H1 (cell line): ENCODE results near the gene ADAM23. TPM values are rescaled to one million over a fixed set of nuclear protein-coding genes. Genes with fewer than 3 reads are reported as not detected.

ENCODE experiments used
- CTCF ChIA-PET: fragments of 300-600 bp; sonication (Branson Sonifier 250); formaldehyde crosslinking; loops from one replicate; lab custom pipeline; 2021; ENCODE audit not compliant: partially characterized antibody; lab: Charles Lee
- POLR2A ChIA-PET: fragments of 300-600 bp; sonication (Branson Sonifier 250); formaldehyde crosslinking; loops from one replicate; lab custom pipeline; 2021; ENCODE audit warnings: inconsistent platforms; ENCODE audit not compliant: partially characterized antibody; lab: Charles Lee
- DNase-seq, 2 experiments: peaks; one replicate each; pipeline versions ENCODE4 v3.0.0 to v3.0.0-alpha.2; 2010 to 2022; ENCODE audit warnings: low spot score in 2 of 2, low read depth in 1 of 2, mixed read lengths in 1 of 2
- FAIRE-seq: peaks from 2 replicates; lab custom pipeline; 2011; peaks lifted over from hg19 to GRCh38; lab: Jason Lieb, UNC
- H2AFZ ChIP-seq: 2 replicates; pipeline ENCODE4 v1.8.1; 2012; ENCODE audit warnings: low read length, inconsistent platforms
- H2AK5ac ChIP-seq: 2 replicates; pipeline ENCODE4 v1.6.1; 2013; ENCODE audit warnings: low read depth, low read length
- H2BK120ac ChIP-seq: replicated peaks from 2 replicates; pipeline ENCODE3; 2013; ENCODE audit warnings: low read depth, low read length, inconsistent platforms
- H2BK12ac ChIP-seq: 2 replicates; pipeline ENCODE4 v1.6.1; 2013; ENCODE audit warnings: low read depth, low read length
- H2BK15ac ChIP-seq: 2 replicates; pipeline ENCODE4 v1.6.1; 2013; ENCODE audit warnings: low read length
- H2BK20ac ChIP-seq: 2 replicates; pipeline ENCODE4 v1.6.1; 2013; ENCODE audit warnings: low read length
- H2BK5ac ChIP-seq: 2 replicates; pipeline ENCODE4 v1.6.1; 2013; ENCODE audit warnings: low read depth, low read length
- H3K14ac ChIP-seq: 2 replicates; pipeline ENCODE4 v1.6.1; 2013; ENCODE audit warnings: inconsistent platforms; ENCODE audit not compliant: insufficient read length
- H3K18ac ChIP-seq: 2 replicates; pipeline ENCODE4 v1.6.1; 2013; ENCODE audit warnings: low read length; ENCODE audit errors: extremely low read depth
- H3K23ac ChIP-seq: 2 replicates; pipeline ENCODE4 v1.6.1; 2013; ENCODE audit warnings: inconsistent platforms; ENCODE audit not compliant: insufficient read length
- H3K23me2 ChIP-seq: 2 replicates; pipeline ENCODE4 v1.6.1; 2013; ENCODE audit warnings: low read depth, low read length
- H3K27ac ChIP-seq: 2 replicates; pipeline ENCODE4 v1.6.1; 2011; ENCODE audit warnings: low read depth, low read length, inconsistent platforms
- H3K27me3 ChIP-seq, 4 experiments: replicated peaks in 1 of 4; 1 replicate in 1 of 4; 2 replicates in 3 of 4; pipeline versions ENCODE4 v1.6.1 to v1.8.1; 2011 to 2013; ENCODE audit warnings: low read length in 3 of 4, mild to moderate bottlenecking in 3 of 4, inconsistent platforms in 2 of 4, mixed read lengths in 2 of 4, moderate library complexity in 1 of 4; ENCODE audit not compliant: control insufficient read depth in 3 of 4, insufficient read depth in 3 of 4; ENCODE audit errors: extremely low read depth in 1 of 4
- H3K36me3 ChIP-seq, 4 experiments: 2 replicates each; pipeline versions ENCODE4 v1.6.1 to v1.8.1; 2011 to 2013; ENCODE audit warnings: mild to moderate bottlenecking in 4 of 4, low read length in 3 of 4, moderate library complexity in 2 of 4, control low read depth in 1 of 4, inconsistent platforms in 1 of 4; ENCODE audit not compliant: insufficient read depth in 4 of 4, control insufficient read depth in 2 of 4
- H3K4ac ChIP-seq: replicated peaks from 2 replicates; pipeline ENCODE3; 2013; ENCODE audit warnings: low read length, low read depth, mixed read lengths, inconsistent platforms; ENCODE audit not compliant: insufficient read length
- H3K4me1 ChIP-seq, 4 experiments: replicated peaks in 1 of 4; 1 replicate in 1 of 4; 2 replicates in 3 of 4; pipeline versions ENCODE4 v1.6.1 to v1.8.1; 2011 to 2013; ENCODE audit warnings: low read length in 3 of 4, inconsistent platforms in 2 of 4, mixed read lengths in 1 of 4; ENCODE audit not compliant: insufficient read depth in 4 of 4, control insufficient read depth in 3 of 4
- H3K4me2 ChIP-seq, 2 experiments: 2 replicates each; pipeline versions ENCODE4 v1.6.1 to v1.8.1; 2011 to 2013; ENCODE audit warnings: low read depth in 2 of 2, low read length in 2 of 2, control low read depth in 1 of 2, inconsistent platforms in 1 of 2, mild to moderate bottlenecking in 1 of 2; ENCODE audit not compliant: insufficient read depth in 1 of 2
- H3K4me3 ChIP-seq, 4 experiments: fragments of 200-600, 300-600 bp in 1 of 4; sonication (generic), shearing (Covaris generic), sonication (Bioruptor Twin) in 1 of 4; 2 replicates each; pipeline versions ENCODE4 v1.5.1 to v1.8.1; 2011 to 2016; ENCODE audit warnings: low read length in 4 of 4, low read depth in 3 of 4, control low read depth in 2 of 4, inconsistent platforms in 2 of 4, mild to moderate bottlenecking in 2 of 4, mixed read lengths in 1 of 4, moderate library complexity in 1 of 4; ENCODE audit not compliant: insufficient read depth in 2 of 4; ENCODE audit errors: extremely low read depth in 1 of 4
- H3K56ac ChIP-seq: replicated peaks from 2 replicates; pipeline ENCODE3; 2013; ENCODE audit warnings: low read depth, mild to moderate bottlenecking, mixed read lengths, low read length, inconsistent platforms; ENCODE audit not compliant: insufficient read length
- H3K79me1 ChIP-seq: 2 replicates; pipeline ENCODE4 v1.6.1; 2013; ENCODE audit warnings: low read depth, low read length, control low read depth
- H3K79me2 ChIP-seq, 2 experiments: 2 replicates each; pipeline versions ENCODE4 v1.6.1 to v1.8.1; 2012 to 2013; ENCODE audit warnings: low read length in 2 of 2, mild to moderate bottlenecking in 2 of 2, inconsistent platforms in 1 of 2; ENCODE audit not compliant: insufficient read depth in 2 of 2, control insufficient read depth in 1 of 2
- H3K9ac ChIP-seq, 4 experiments: replicated peaks in 1 of 4; 1 replicate in 1 of 4; 2 replicates in 3 of 4; pipeline versions ENCODE4 v1.6.1 to v1.8.1; 2011 to 2013; ENCODE audit warnings: low read depth in 3 of 4, low read length in 3 of 4, control low read depth in 2 of 4, mild to moderate bottlenecking in 2 of 4, moderate library complexity in 2 of 4, inconsistent platforms in 1 of 4; ENCODE audit errors: extremely low read depth in 1 of 4
- H3K9me3 ChIP-seq, 2 experiments: 2 replicates each; pipeline versions ENCODE4 v1.6.1 to v1.8.1; 2012 to 2013; ENCODE audit warnings: mild to moderate bottlenecking in 2 of 2, moderate library complexity in 2 of 2, control low read depth in 1 of 2, inconsistent platforms in 1 of 2, low read depth in 1 of 2, low read length in 1 of 2, mixed read lengths in 1 of 2; ENCODE audit not compliant: insufficient read depth in 2 of 2
- H4K20me1 ChIP-seq, 2 experiments: replicated peaks in 1 of 2; 2 replicates each; pipeline versions ENCODE3 to v1.8.1; 2011 to 2013; ENCODE audit warnings: inconsistent platforms in 2 of 2, low read length in 2 of 2, mild to moderate bottlenecking in 1 of 2; ENCODE audit not compliant: insufficient read depth in 2 of 2, control insufficient read depth in 1 of 2
- H4K5ac ChIP-seq: 2 replicates; pipeline ENCODE4 v1.6.1; 2013; ENCODE audit warnings: low read length, low read depth, mixed read lengths, inconsistent platforms; ENCODE audit not compliant: insufficient read length
- H4K8ac ChIP-seq: 2 replicates; pipeline ENCODE4 v1.8.0; 2013; ENCODE audit warnings: mild to moderate bottlenecking, moderate library complexity, low read length, inconsistent platforms; ENCODE audit not compliant: insufficient read depth; ENCODE audit errors: extremely low read depth
- H4K91ac ChIP-seq: replicated peaks from 2 replicates; pipeline ENCODE3; 2013; ENCODE audit warnings: low read length, mixed read lengths, inconsistent platforms; ENCODE audit not compliant: insufficient read length
- KDM1A ChIP-seq: fragments of 200-600, 300-600 bp; sonication (generic); IDR thresholded peaks from 2 replicates; pipeline ENCODE4 v1.7.1; 2016; ENCODE audit warnings: mild to moderate bottlenecking, low read length, borderline replicate concordance
- SP4 ChIP-seq: IDR thresholded peaks from 2 replicates; pipeline ENCODE4 v1.6.1; 2012; ENCODE audit warnings: low read length, inconsistent platforms
- WGBS, 2 experiments: shearing (Covaris generic) in 1 of 2; methylation state at CpG; one replicate each; pipeline versions ENCODE4 v1.1.6 to v1.1.7; 2013 to 2015; ENCODE audit warnings: low lambda C conversion rate in 2 of 2, mixed read lengths in 2 of 2, inconsistent platforms in 1 of 2, low coverage in 1 of 2, missing lambda C conversion rate in 1 of 2; ENCODE audit not compliant: insufficient replicate concordance in 2 of 2, insufficient coverage in 1 of 2, insufficient read length in 1 of 2; ENCODE audit errors: extremely low coverage in 1 of 2, missing lambda C conversion rate in 1 of 2; 5-methylcytosine and 5-hydroxymethylcytosine counted together
- polyA plus RNA-seq, 7 experiments: library from polyadenylated mRNA; depleted of rRNA in 3 of 7; stranded (reverse) in 5 of 7; unstranded in 2 of 7; fragments of >200 nt in 5 of 7; fragments of 200-250 nt in 2 of 7; gene quantifications; 1 replicate in 5 of 7; 2 replicates in 1 of 7; 4 replicates in 1 of 7; pipeline versions ENCODE4 v1.2.1 to v1.2.3, GENCODE V29; 2011 to 2013; ENCODE audit warnings: missing spikeins in 2 of 7, mixed read lengths in 2 of 7
- total RNA-seq: library from RNA; stranded (reverse); fragmentation: NEBNext Ultra II Directional; extraction: Animal tissue kit (Norgen Biotek cat#: 25700); gene quantifications from 2 replicates; pipeline ENCODE4 v1.2.1, GENCODE V29; 2021

ADAM23 gene
- total and polyA plus RNA-seq, 2 of the 8 experiments (the other 6 are each of a cell fraction or from before 2014, with no cell fraction given), result 9.9 to 20.8 TPM

GRCh38 chr2:206424134-206424533 lies 19.2 kb upstream of the ADAM23 start:
- Histone ChIP-seq H3K79me2 (no peaks in the 10 kb centered on the region), H3K27ac (no peak overlapping the region), H3K36me3 (no peaks in the 10 kb centered on the region), H2AK5ac (no peak overlapping the region), H3K4ac (no peak overlapping the region), H2BK120ac (no peak overlapping the region), H3K4me2 (no peak overlapping the region), H2BK20ac (no peak overlapping the region), H3K79me1 (no peaks in the 10 kb centered on the region), H3K27me3 (no peaks in the 10 kb centered on the region), H4K8ac (no peak overlapping the region), H2BK12ac (no peak overlapping the region), H4K5ac (no peak overlapping the region), H3K23me2 (no peaks in the 10 kb centered on the region), H3K9me3 (no peaks in the 10 kb centered on the region), H3K4me3 (no peak overlapping the region), H3K23ac (no peak overlapping the region), H2BK5ac (no peak overlapping the region), H3K4me1 (no peaks in the 10 kb centered on the region), H3K56ac (no peak overlapping the region), H3K14ac (no peak overlapping the region), H3K9ac (no peak overlapping the region), H2BK15ac (no peak overlapping the region), H3K18ac (no peak overlapping the region), H2AFZ (no peak overlapping the region), H4K91ac (no peak overlapping the region), H4K20me1 (no peaks in the 10 kb centered on the region)
- FAIRE-seq (no peak), DNase-seq (no peak)
- WGBS, 2 experiments, result 92% methylated on average over 3 of the region's 3 CpGs; no CpG with 5 or more reads in 1 of the 2 experiments
- ChIA-PET POLR2A (no interaction called here), CTCF (interaction anchor here (1.0 kb wide), 1 partner anchor 20 kb away, joined by 3 read pairs; no protein-coding TSS in a partner anchor)
- no peak for TF ChIP-seq SP4
- no peak for TF ChIP-seq KDM1A
